ENCODE results near the gene CNN2. TPM values are rescaled to one million over a fixed set of nuclear protein-coding genes. Genes with fewer than 3 reads are reported as not detected.
A peak's percentile ranks its signal among the peaks of the same experiment; 100 is the strongest.

Gene CNN2
- total and polyA plus RNA-seq, 2 of the 13 experiments (the other 11 are each of a cell fraction or from before 2014, with no cell fraction given): 63.6 to 70.0 TPM

DNA sequence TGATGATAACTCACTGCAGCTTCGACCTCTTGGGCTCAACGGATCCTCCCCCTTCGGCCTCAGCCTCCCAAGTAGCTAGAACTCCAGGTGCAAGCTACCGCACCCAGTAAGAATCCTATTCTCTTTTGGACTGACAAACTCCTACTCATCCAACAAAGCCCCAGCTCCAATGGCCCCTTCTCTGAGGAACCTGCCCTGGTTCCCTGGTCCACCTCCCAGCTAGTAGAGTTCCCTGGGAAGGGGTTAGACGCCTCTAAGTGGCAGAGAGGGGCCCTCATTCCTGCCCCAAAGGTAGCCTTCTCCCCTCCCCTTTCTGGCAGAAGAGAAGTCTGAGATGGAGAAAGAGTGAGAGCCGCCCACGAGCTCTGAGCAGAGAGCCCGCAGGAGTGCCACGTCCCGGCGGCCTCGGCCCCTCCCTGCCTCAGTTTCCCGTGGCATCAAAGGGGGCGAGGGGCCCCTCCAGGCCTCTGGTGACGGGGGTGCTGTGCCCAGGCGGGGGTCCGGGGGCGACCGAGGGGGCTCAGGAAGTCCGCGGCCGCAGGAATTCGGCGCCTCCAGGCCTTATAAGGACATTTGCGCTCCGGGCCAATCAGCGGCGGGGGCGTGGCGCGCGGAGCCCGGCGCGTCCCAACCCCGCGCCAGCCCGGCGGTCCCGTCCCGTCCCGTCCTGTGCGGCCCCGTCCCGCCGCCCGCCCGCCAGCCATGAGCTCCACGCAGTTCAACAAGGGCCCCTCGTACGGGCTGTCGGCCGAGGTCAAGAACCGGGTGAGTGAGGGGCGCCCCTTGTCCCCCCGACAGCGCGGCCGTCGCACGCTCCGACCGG, at the start of gene CNN2 (continued):
- TF ChIP-seq, protein P1, sequence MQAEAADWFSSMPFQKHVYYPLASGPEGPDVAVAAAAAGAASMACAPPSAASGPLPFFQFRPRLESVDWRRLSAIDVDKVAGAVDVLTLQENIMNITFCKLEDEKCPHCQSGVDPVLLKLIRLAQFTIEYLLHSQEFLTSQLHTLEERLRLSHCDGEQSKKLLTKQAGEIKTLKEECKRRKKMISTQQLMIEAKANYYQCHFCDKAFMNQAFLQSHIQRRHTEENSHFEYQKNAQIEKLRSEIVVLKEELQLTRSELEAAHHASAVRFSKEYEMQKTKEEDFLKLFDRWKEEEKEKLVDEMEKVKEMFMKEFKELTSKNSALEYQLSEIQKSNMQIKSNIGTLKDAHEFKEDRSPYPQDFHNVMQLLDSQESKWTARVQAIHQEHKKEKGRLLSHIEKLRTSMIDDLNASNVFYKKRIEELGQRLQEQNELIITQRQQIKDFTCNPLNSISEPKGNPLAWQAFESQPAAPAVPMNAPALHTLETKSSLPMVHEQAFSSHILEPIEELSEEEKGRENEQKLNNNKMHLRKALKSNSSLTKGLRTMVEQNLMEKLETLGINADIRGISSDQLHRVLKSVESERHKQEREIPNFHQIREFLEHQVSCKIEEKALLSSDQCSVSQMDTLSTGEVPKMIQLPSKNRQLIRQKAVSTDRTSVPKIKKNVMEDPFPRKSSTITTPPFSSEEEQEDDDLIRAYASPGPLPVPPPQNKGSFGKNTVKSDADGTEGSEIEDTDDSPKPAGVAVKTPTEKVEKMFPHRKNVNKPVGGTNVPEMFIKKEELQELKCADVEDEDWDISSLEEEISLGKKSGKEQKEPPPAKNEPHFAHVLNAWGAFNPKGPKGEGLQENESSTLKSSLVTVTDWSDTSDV (CRISPR knock-in tag; IDR thresholded peaks at IDR 0.05): no peak; the same call in 1 of the 2 replicates
- TF ChIP-seq, protein P2, sequence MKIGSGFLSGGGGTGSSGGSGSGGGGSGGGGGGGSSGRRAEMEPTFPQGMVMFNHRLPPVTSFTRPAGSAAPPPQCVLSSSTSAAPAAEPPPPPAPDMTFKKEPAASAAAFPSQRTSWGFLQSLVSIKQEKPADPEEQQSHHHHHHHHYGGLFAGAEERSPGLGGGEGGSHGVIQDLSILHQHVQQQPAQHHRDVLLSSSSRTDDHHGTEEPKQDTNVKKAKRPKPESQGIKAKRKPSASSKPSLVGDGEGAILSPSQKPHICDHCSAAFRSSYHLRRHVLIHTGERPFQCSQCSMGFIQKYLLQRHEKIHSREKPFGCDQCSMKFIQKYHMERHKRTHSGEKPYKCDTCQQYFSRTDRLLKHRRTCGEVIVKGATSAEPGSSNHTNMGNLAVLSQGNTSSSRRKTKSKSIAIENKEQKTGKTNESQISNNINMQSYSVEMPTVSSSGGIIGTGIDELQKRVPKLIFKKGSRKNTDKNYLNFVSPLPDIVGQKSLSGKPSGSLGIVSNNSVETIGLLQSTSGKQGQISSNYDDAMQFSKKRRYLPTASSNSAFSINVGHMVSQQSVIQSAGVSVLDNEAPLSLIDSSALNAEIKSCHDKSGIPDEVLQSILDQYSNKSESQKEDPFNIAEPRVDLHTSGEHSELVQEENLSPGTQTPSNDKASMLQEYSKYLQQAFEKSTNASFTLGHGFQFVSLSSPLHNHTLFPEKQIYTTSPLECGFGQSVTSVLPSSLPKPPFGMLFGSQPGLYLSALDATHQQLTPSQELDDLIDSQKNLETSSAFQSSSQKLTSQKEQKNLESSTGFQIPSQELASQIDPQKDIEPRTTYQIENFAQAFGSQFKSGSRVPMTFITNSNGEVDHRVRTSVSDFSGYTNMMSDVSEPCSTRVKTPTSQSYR (CRISPR knock-in tag; IDR thresholded peaks at IDR 0.05; ENCODE audit: borderline replicate concordance): no peak
- TF ChIP-seq ZNF235 (CRISPR knock-in tag; IDR thresholded peaks at IDR 0.05; ENCODE audit: borderline replicate concordance) (0 out of 2 replicates have a peak, but pooled peaks have one; percentile 92), EED (CRISPR knock-in tag; IDR thresholded peaks at IDR 0.05) (no peak), ZNF446 (CRISPR knock-in tag; IDR thresholded peaks at IDR 0.05) (peak; percentile 43; the same call in 1 of the 2 replicates), ZNF431 (CRISPR knock-in tag; IDR thresholded peaks at IDR 0.05; ENCODE audit: borderline replicate concordance, low read depth) (no peak), ZFX (CRISPR knock-in tag; IDR thresholded peaks at IDR 0.05; ENCODE audit: low read depth) (peak; percentile 28; the same call in 1 of the 2 replicates), NFYB (CRISPR knock-in tag; IDR thresholded peaks at IDR 0.05) (peak; percentile 74), MXI1 (IDR thresholded peaks at IDR 0.05; ENCODE audit: borderline replicate concordance, low read depth, low read length) (peak; percentile 45; the same call in 1 of the 3 replicates), ETV5 (CRISPR knock-in tag; IDR thresholded peaks at IDR 0.05; ENCODE audit: borderline replicate concordance) (peak; percentile 21; the same call in 1 of the 2 replicates), TOE1 (CRISPR knock-in tag; IDR thresholded peaks at IDR 0.05) (no peak), SP140L (CRISPR knock-in tag; IDR thresholded peaks at IDR 0.05; ENCODE audit: borderline replicate concordance) (no peak), ZNF607 (CRISPR knock-in tag; IDR thresholded peaks at IDR 0.05; ENCODE audit: borderline replicate concordance) (no peak), NFKB2 (CRISPR knock-in tag; IDR thresholded peaks at IDR 0.05; ENCODE audit: borderline replicate concordance) (0 out of 2 replicates have a peak, but pooled peaks have one; percentile 22), RCOR2 (CRISPR knock-in tag; IDR thresholded peaks at IDR 0.05) (no peak)
- TF ChIP-seq, protein P3, sequence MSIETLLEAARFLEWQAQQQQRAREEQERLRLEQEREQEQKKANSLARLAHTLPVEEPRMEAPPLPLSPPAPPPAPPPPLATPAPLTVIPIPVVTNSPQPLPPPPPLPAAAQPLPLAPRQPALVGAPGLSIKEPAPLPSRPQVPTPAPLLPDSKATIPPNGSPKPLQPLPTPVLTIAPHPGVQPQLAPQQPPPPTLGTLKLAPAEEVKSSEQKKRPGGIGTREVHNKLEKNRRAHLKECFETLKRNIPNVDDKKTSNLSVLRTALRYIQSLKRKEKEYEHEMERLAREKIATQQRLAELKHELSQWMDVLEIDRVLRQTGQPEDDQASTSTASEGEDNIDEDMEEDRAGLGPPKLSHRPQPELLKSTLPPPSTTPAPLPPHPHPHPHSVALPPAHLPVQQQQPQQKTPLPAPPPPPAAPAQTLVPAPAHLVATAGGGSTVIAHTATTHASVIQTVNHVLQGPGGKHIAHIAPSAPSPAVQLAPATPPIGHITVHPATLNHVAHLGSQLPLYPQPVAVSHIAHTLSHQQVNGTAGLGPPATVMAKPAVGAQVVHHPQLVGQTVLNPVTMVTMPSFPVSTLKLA (IDR thresholded peaks at IDR 0.05): no peak
- TF ChIP-seq, protein P4, sequence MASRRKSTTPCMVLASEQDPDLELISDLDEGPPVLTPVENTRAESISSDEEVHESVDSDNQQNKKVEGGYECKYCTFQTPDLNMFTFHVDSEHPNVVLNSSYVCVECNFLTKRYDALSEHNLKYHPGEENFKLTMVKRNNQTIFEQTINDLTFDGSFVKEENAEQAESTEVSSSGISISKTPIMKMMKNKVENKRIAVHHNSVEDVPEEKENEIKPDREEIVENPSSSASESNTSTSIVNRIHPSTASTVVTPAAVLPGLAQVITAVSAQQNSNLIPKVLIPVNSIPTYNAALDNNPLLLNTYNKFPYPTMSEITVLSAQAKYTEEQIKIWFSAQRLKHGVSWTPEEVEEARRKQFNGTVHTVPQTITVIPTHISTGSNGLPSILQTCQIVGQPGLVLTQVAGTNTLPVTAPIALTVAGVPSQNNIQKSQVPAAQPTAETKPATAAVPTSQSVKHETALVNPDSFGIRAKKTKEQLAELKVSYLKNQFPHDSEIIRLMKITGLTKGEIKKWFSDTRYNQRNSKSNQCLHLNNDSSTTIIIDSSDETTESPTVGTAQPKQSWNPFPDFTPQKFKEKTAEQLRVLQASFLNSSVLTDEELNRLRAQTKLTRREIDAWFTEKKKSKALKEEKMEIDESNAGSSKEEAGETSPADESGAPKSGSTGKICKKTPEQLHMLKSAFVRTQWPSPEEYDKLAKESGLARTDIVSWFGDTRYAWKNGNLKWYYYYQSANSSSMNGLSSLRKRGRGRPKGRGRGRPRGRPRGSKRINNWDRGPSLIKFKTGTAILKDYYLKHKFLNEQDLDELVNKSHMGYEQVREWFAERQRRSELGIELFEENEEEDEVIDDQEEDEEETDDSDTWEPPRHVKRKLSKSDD (CRISPR knock-in tag; IDR thresholded peaks at IDR 0.05; ENCODE audit: low read depth): no peak

All from HepG2 (cell line).